ENCODE results near the gene TBCD.

- TF ChIP-seq CTCF (IDR thresholded peaks at IDR 0.05; ENCODE audit: poor library complexity, severe bottlenecking) (no peak), REST (IDR thresholded peaks at IDR 0.05; ENCODE audit: borderline replicate concordance) (no peak), RAD21 (conservative IDR thresholded peaks at IDR 0.05) (no peak), EZH2 (IDR thresholded peaks at IDR 0.05; ENCODE audit: borderline replicate concordance, insufficient read depth, low read length, poor library complexity, severe bottlenecking) (no peak)
These were observed 77.1 kb downstream of the TBCD start for GRCh38 chr17:82828875-82829487.

All from neural cell (in vitro differentiated cells).